Fibroblast of skin of scalp (primary cell): ENCODE results near the gene MS4A1.
"Not testable (repeated sequence)": the region's sequence is repeated elsewhere in the genome, so short reads cannot be mapped to it uniquely, and the experiment has no call there.

ENCODE experiments used
- DNase-seq: peaks from one replicate; pipeline ENCODE4 v3.0.0-alpha.2; 2013

Gene MS4A1

GRCh38 chr11:60504219-60504905 is 48.7 kb downstream of the MS4A1 start:
- DNase-seq: no peak

- not testable (repeated sequence) for DNase-seq
Measured at GRCh38 chr11:60509609-60510008, 54.0 kb downstream of the MS4A1 start.

GRCh38 chr11:60510209-60510608 is 54.6 kb downstream of the MS4A1 start:
- DNase-seq: not testable (repeated sequence)

- DNase-seq: no peak
Measured at GRCh38 chr11:60511393-60511792, 55.7 kb downstream of the MS4A1 start.

- no peak for DNase-seq
Measured at GRCh38 chr11:60512651-60513225, 57.1 kb downstream of the MS4A1 start.

GRCh38 chr11:60513496-60514460 is 58.1 kb downstream of the MS4A1 start:
- DNase-seq: no peak

GRCh38 chr11:60515144-60515855 is 59.7 kb downstream of the MS4A1 start, which contains the start of gene MS4A13:
Gene MS4A13, plus strand, starts transcription at chr11:60515392. Its CDS starts 2,692 bp downstream, at chr11:60518084.
- DNase-seq: no peak
